LHCN-M2 (cell line): Measurements from ENCODE around the gene MYH13. TPM values are rescaled to one million over a fixed set of nuclear protein-coding genes. Genes with fewer than 3 reads are reported as not detected.

ENCODE experiments used
- DNase-seq: peaks from one replicate; pipeline ENCODE4 v3.0.0-alpha.2; 2012; ENCODE audit warnings: low read depth
- total RNA-seq: library from RNA; depleted of rRNA; stranded (reverse); fragments of >200 nt; gene quantifications from 2 replicates; pipeline ENCODE4 v1.2.3, GENCODE V29; 2014; rRNA removed

Gene MYH13
- total RNA-seq, 1 experiment from 2014 or later, result 0.69 TPM

DNA sequence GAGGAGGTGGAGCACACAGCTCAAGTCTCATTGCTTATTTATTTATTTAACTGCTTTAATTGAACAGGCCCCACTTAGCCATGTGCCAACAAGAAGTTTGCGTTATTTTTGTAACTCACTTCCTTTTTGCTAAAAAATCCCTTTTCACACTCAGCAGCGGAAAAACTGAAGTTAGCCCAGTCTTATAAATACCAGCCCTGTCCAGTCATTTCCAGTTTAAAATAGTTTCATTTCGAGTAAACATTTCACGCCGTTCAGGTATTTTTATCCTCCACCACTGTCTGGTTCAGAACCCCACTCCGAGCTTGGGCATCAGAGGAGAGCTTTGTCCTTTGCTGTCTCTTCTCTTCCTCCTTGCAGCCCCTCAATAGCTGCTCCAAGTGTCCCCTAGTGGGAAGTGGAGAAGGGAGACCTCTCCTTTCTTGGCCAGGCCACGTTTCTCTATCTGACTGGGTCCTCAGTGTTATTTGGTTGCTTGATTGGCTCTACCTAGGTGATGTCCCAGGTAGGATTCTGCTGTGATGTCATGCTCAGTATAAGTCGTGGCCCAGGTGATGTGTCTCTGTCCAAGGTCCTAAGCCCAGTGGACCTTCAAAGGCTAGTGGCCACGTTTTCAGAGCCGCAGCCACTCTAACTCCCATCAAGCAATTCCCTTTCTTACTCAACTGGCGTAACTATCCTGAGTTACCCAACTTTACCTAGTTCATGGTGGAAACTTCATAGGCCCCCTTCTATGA, 121.4 kb downstream of the MYH13 start:
- DNase-seq, result no peak

Other genes starting within 250 kb of the MYH13 start
- 0.23 TPM in 1 of 2 replicates, not detected in the other for gene GAS7, start 174.4 kb downstream of the MYH13 start, total RNA-seq
- gene MYH8, start 48.9 kb upstream of the MYH13 start, total RNA-seq, result 0.11 TPM in 1 of 2 replicates, not detected in the other
- gene MYH4, start 96.6 kb upstream of the MYH13 start, total RNA-seq, result not detected in 2 replicates
- not detected in 2 replicates for gene MYH1, start 145.5 kb upstream of the MYH13 start, total RNA-seq
- gene MYH2, start 176.7 kb upstream of the MYH13 start, total RNA-seq, result 0.06 and 0.11 TPM in 2 replicates